Stromal cell of bone marrow (primary cell): Measurements from ENCODE around the gene MTHFR.

Source experiments
- DNase-seq: peaks from one replicate; pipeline ENCODE4 v3.0.0-alpha.2; 2012; ENCODE audit warnings: low read depth

The MTHFR gene

DNA sequence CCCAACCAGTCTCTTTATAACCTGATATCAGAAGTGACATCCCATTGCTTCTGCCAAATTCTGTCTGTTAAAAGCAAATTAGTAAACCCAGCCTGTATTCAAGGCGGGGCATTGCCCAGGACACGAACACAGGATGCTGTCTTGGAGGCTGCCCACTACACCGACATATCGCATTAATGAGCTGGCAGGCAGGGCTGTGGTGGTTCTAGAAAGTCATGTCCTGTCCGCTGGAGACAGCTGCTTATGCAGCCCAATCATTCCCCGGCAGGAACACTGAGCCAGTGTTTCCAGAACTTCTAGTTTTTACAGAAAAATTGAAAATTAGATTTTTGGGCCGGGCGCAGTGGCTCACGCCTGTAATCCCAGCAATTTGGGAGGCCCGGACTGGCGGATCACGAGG is 24.5 kb downstream of the MTHFR start:
- no peak for DNase-seq

DNA sequence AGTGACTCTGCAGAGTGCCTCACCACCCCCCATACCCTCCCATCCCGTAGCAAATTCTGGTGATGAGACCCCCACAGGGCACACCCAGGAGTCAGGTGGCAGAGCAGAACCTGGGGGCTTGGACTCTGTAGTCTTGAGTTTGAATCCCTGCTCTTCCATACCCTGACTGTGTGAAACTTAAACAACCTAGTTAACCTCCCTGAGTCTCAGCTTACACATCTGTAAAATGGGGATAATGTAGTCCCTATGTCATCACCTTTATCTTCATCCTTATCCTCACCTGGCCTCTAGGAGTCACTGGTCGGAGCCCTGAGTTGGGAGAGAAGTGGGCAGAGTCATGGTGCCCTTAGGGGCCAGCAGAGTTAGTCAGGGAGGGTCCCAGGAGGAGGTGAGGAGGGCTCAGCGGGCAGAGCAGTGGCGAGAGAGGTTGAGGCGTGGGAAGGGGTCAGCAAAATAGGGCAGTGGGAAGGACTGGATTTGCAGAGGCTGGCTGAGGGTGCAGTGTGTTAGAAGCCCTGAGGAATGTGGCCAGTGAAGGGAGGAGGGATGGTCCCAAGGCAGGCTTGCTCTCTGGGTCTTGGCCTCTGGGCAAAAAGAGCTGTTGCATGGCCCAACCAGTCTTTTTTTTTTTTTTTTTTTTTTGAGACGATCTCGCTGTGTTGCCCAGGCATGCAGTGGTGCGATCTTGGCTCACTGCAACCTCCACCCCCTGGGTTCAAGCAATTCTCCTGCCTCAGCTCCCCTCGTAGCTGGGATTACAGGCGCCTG is 25.2 kb downstream of the MTHFR start:
- no peak for DNase-seq

DNA sequence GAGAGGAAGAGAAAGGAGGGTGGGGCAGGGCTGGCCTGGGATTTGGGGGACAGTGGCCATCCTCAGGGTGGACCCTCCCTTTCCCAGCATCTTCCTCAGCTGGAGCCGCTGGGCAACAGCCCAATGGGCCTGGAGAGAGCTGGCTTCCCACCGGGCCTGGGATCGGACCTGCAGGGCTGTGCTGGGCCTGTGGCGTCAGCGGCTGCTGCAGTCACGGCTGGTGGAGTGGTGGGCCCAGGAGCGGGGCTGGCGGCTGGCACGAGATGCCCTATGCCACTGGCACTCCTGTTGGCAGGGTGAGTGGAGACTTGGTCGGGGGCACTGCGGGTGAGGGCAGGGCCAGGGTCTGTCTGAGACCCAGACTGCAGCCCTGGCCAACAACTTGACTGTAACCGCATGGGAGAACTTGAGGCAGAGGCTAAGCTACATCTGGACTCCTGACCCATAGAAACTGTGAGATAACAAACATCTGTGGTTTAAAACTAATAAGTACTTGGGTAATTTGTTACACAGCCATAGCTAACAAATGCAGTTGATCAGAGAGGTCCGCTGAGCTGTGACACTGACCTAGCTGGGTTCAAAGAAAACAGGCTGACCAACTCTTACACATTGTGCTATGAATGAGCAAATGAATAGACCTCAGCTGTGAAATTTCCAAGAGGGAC is 25.9 kb downstream of the MTHFR start:
- DNase-seq: no peak

DNA sequence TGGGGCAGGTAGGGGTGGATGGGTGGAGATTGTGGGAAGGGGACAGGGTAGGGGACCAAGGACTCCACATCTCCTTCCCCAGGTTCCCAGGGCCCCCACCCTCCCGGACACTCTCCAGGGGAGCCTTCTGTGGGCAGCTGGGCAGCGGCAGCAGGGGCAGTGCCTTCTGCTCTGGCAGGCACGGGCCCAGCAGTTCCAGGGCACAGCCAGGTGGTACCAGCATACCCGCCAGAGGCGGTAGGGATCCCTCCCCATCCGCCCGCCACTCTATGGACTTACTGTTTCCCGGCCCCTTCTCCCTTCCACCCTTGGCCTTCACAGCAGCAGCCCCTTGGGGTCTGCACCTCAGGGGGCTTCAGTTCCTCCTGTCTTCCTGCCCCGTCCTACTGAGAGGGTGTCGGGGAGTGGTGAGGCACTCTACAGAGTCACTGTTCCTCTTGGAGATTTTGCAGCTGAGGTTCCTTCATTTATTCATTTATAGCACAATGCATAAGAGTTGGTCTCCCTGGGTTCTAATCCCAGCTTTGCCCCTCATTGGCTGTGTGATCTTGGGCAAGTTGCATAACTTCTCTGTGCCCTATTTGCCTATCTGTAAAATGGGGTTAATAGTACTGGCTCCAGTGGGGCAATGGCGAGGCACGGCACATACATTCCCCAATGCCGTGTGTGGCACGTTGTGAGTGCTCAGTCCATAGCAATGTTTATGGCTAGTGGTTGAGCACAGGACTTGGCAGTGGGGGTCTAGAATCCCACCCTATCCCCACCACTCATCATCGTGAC is 26.7 kb downstream of the MTHFR start:
- DNase-seq: no peak

DNA sequence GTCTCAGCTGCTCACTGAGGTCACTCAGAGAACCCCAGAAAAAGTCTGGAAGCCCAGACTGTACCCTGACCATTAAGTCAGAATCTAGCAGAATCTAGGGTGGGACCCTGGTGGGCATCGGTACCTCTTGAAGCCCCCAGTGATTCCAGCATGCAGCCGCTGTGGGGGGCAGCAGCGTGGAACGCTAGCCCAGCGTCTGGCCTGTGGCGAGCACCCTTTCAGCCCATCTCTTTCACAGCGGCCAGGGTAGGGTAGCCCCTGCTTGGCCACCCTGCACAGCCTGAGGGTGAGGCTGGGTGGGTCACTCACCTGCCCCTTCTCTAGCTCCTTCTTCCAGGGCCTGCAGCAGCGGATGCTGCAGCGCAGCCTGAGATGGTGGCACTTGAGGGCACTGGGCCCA is 27.4 kb downstream of the MTHFR start:
- DNase-seq: no peak

DNA sequence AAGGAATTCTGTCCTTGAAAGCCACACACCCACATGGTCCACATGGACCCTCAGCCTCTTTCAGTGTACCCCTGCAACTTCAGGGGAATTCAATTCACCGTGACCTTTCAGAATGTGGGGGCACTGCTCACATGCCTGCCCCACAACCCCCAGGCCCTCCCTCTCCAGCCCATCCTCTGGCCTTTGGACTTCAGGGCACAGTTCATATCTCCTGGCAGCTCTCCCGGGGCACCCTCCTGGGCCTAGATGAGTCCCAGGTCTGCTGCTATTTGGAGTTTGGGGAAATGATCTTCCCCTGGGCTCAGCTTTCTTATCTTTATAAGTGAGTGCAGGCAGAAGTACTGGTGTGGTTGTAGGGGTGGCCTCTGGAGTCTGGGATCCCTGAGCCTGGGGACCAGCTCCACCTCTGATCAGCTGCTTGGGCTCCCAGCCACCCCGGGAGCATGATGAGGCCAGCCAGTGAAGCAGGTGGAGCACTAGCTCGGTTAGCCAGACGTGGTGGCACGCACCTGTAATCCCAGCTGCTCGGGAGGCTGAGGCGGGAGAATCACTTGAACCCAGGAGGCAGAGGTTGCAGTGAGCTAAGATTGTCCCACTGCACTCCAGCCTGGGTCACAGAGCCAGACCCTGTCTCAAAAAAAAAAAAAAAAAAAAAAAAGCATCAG is 28.0 kb downstream of the MTHFR start:
- DNase-seq: no peak

DNA sequence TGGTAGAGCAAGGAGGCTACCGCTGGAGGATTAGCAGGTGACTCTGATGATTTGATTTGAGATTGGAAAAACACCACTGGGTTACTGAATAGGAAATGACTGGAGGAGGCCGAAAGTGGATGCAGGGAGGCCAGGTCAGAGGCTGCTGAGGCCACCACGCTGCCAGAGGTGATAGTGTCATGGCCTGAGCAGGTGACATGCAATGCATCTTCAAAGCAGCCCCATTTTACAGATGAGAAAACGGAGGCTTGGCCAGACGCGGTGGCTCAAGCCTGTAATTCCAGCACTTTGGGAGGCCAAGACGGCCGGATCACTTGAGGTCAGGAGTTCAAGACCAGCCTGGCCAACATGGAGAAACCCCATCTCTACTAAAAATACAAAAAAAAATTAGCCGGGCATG is 31.0 kb downstream of the MTHFR start:
- no peak for DNase-seq

DNA sequence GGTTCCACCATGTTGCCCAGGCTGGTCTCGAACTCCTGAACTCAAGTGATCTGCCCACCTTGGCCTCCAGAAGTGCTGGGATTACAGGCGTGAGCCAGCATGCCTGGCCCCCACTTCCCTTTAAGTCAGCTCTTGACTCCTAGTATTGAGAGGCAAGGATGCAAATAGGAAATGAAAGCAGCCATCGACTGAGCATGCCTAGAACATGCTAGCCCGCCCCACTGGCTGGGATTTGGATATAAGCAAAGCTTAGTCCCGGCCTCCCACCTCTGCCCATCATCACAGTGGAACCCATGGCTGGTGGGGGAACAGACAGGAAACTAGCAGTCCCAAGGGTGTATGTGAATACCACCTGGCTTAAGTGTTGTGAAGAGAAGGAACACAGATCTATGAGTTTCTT is 33.3 kb downstream of the MTHFR start:
- no peak for DNase-seq

DNA sequence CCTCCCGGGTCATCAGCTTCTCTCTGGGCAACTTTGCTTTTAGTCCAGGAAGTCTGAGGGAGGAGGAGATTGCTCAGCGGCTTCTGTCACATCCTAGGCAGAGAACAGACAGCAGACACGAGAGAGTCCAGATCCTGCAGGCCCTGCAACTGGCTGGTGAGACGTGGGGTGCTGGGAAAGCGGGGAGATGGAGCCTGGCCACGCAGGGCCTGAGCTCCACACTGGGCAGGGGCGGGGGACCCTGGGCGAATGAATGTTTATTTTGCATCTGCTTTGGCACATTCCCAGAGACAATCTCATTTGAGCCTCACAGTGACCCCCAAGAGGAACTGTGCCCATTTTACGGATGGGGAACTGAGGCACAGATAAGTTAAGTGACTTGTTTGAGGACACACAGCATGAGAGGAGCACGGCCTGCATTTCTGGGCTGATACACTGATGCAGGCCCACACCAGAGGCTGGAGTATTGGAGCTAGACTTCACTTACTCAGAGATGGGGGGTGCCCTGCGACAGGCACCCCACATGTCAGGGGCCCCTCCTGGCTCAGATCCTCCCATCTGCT is 34.2 kb downstream of the MTHFR start:
- DNase-seq: no peak

DNA sequence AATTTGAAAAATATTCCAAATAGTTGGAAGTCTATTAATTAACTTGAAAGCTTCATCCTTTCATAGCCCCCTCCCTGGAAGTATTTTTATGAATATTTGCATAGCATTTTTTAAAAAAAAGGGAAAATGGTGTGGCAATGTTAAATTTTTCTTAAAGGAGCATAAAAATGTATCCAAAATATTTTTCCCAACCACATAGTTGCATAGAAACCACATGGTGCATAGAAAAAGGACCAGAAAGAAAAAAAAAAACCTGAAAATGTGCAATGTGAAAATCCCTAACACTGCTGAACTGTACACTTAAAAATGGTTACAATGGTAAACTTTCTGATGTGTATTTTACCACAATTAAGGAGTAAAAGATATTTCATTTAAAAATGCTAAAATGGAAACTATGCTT is 35.8 kb downstream of the MTHFR start:
- DNase-seq: no peak

DNA sequence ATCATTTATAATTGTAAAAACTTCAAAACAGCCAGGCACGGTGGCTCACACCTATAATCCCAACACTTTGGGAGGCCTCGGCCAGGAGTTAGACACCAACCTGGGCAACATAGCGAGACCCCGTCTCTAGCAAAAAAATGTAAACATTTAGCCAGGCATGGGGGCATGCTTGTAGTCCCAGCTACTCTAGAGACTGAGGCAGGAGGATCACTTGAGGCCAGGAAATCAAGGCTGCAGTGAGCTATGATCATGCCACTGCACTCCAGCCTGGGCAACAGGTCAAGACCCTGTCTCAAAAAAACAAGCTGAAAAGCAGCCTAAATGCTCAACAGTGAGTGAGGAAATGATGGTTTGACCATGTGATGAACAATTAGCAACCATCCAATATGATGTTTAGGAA is 36.5 kb downstream of the MTHFR start:
- DNase-seq: no peak

DNA sequence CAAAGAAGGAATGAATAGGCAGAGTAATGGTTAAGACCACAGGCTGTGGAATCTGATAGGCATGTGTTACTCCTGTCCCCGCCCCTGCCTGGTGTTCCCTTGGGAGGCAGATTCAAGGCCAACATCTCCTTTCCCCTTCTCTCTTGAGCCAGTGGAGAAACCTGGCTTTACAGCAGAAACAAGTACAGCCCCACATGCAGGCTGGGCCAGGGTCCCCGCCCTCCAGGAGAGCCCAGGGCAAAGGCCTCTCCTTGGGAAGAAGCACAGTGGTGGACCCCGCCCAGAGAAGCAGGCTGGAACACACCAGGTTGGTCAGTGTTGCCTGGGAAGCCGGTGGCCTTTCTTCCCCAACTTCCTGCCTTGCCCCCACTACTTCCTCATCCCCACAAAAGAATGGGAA is 36.9 kb downstream of the MTHFR start:
- DNase-seq: no peak

DNA sequence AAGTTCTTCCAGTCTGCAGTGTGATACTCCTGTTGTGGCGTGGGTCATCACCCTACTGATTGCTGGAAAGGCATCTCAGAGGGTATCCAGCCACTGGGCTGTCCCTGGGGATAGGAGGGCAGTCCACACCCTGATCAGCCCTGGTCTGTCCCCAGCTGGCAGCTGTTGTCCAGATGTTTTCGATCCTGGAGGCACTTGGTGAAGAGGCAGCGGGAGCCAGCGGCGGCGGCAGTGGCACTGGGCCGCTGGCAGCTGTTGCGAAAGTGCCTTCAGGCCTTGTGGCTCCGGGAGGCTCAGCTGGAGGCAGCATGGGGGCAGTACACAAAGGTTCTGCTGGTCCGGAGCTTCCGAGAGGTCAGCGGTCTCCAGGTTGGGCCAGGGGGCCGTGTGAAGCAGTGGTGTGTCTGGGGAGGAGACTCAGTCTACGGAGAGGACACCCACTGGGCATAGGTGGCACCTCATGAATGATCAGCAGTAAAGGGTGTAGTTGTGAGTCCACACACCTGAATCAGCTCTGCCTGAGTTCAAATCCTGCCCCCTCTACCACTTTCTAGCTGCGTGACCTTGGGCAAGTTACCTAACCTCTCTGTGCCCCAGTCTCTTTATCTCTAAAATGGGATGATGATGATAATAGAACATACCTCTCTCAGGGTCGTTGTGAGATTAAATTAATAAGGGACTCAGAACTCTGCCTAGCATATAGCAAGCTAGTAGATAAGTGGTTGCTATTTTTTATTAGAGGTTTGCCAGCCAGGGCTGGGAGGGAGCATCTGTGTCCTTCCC is 37.7 kb downstream of the MTHFR start:
- no peak for DNase-seq

DNA sequence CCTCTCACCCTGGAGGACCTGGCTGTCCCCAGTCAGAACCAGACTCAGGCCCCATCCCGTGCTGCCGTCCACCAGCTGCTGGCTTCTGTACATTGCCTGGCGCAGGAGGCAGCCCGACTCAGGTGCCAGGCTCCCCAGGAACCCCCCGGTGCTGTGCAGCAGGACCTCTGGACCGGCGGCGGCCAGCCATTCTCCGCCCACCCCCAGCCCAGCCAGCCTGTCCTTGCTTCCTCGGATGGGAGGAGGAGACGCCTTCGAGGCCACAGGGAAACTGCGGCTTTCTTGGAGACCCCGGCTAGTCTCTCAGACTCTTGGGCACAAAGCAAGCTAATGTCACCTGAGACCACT is 39.4 kb downstream of the MTHFR start:
- no peak for DNase-seq

DNA sequence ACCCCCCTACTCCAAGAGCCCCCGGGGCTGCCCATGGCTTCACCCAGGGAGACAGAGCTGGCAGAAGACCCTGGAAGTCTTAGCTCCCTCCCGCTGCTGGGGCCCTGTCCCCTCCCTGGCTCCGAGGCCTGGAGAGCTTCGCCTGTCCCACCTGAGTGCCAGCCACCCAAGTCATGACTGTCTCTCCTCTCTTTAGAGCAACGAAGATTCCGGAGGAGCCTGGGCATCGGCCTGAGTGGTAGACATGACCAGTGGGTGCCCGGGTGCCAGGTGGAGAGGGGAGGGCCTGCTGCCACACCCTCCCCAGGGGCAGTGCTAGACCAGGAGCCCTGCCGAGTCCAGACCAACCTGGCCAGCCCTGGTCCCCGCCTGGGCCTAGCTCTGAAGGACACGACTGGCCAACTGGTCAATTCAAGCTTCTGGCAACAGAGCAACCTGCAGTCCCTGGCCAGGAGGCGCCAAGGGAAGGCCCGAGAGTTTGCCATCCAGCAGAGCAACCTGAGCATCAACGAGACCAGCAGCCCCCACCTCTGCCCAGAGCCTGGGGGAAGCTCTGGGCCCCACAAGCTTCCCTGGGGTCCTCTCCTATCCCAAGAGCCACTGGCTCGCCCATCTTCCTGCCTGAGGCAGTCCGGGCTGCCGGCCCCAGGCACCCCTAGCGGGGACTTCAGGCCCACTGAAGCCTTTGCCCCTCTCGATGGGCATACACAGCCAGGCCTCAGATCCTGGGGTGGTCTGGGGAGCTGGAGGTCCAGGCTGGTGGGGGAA is 39.9 kb downstream of the MTHFR start:
- DNase-seq: no peak

DNA sequence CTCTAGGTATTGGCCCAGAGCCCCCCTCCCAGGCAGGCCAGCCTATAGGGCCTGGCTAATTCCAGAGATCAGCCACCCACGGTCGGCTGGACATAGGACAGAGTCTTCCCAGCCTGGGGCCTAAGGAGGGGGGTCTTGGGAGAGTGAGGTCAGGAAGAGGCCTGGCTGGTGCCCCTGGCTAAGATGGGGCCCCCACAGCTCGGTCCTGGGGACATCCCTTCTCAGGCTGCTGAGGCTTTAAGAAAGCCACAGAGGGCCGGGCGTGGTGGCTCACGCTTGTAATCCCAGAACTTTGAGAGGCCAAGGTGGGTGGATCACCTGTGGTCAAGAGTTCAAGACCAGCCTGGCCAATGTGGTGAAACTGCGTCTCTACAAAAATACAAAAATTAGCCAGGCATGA is 41.2 kb downstream of the MTHFR start:
- no peak for DNase-seq

DNA sequence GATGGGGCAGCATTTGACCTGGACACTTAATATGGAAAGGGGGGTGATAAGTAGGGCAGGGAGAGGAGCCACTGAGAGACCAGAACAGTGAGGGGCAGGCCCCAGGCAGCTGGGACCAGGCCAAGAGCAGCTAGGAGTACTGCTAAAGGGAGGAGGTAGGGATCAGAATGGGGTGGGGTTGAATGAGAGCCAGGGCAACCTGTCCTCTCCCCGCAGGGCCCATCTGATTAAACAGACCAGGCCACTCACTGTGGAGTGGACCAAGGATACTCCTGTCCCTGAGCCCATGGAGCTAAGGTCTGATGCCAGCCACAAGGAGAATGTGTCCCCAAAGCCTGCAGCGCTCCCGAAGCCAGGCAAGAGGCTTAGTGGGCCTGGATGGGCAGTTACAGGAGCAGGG is 41.6 kb downstream of the MTHFR start:
- DNase-seq: no peak

DNA sequence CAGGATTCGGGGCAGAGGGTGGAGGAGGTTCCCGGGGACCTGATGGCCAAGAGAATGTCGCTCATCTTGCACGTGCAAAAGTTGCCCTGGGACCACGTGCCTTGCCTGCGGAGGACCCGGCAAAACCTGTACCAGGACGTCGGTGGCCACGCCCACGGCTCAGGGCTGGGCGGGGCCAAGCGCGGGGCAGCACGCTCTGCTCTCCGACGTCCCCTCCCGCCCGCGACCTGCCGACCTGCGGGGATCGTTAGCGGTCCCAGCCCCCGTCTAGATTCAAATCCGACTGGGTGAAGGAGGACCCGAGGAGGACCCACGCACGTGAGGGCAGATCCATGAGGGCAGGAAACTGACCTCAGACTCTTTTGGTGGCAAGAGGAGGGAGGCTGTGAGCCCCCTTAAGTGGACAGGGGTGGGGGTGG is 43.8 kb downstream of the MTHFR start, which contains the start of gene C1orf167:
Gene C1orf167, plus strand, starts transcription at position 206 of the 419 bp plus-strand sequence. CDS start 2,208 bp downstream, outside the sequence.
- no peak for DNase-seq

DNA sequence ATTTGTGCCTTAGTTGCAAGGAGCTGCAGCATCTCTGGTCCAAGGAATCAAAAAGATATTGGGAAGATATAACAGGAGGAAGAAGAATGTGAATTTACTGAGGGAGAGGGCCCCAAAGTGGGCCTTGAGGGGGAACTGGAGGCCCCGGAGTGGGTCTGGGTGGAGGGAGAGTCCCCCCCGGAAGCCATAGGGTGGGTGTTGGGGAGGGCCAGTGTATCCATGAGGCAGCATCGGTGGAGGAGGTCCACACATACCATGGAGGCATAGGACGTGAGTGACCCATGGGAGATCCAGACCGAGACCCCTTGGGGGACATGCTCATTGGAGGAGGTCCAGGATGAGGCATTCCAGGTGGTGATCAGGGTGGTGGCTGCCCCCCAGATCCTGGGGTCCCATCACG is 44.5 kb downstream of the MTHFR start:
- DNase-seq: no peak

DNA sequence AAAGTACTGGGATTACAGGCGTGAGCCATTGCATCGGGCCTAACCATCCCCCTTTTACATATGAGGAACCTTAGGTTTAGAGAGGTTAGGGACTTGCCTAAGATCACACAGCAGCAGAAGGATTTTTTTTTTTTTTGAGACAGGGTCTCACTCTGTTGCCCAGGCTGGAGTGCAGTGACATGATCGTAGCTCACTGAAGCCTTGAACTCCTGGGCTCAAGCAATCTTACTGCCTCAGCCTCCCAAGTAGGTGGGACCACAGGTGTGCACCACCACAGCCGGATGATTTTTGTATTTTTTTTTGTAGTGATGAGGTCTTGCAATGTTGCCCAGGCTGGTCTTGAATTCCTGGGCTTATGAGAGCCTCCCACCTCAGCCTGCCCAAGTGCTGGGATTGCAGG is 46.0 kb downstream of the MTHFR start:
- DNase-seq: no peak

DNA sequence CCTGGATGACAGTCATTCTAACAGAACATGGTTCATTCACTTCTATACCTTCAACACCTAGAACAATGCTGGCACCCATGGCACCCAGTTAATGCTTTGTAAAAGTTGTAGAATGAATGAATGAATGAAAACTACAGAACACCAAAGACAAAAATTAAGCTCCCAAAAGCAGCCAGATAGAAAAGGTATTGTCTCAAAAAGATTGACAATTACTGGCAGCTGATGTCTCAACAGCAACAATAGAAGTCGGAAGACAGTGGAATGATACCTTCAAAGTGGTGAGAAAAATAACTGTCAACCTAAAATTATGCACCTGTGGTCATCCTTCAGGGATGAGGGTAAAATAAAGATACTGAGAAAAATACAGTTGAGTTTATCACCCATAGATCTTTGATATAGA is 48.7 kb downstream of the MTHFR start:
- no peak for DNase-seq
